ENCODE measurements around the gene FUOM.

GRCh38 chr10:133377025-133377817 is 19.4 kb upstream of the FUOM start:
- TF ChIP-seq POLR2A (IDR thresholded peaks at IDR 0.05; ENCODE audit: control extremely low read depth in 1 of 2, low read depth in 2 of 2, low read length in 2 of 2) (no peak), CTCF (IDR thresholded peaks at IDR 0.05; ENCODE audit: control extremely low read depth in 1 of 3, insufficient read depth in 1 of 3, low read depth in 1 of 3, low read length in 3 of 3) (no peak), SIN3A (conservative IDR thresholded peaks at IDR 0.05 in 1 of 2, IDR thresholded peaks at IDR 0.05 in 1 of 2; ENCODE audit: low read depth in 1 of 2, low read length in 2 of 2) (no peak), CHD1 (IDR thresholded peaks at IDR 0.05; ENCODE audit: low read depth, low read length) (no peak)
- TF ChIP-seq, protein P1, sequence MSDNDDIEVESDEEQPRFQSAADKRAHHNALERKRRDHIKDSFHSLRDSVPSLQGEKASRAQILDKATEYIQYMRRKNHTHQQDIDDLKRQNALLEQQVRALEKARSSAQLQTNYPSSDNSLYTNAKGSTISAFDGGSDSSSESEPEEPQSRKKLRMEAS (IDR thresholded peaks at IDR 0.05), result no peak
